DMS53 (cell line): ENCODE measurements around the gene DPH7.
"Not testable (repeated sequence)": the region's sequence is repeated elsewhere in the genome, so short reads cannot be mapped to it uniquely, and the experiment has no call there.

Experiments
- DNase-seq: peaks from one replicate; lab custom pipeline; 2025; lab: John Stamatoyannopoulos, UW

Gene DPH7

DNA sequence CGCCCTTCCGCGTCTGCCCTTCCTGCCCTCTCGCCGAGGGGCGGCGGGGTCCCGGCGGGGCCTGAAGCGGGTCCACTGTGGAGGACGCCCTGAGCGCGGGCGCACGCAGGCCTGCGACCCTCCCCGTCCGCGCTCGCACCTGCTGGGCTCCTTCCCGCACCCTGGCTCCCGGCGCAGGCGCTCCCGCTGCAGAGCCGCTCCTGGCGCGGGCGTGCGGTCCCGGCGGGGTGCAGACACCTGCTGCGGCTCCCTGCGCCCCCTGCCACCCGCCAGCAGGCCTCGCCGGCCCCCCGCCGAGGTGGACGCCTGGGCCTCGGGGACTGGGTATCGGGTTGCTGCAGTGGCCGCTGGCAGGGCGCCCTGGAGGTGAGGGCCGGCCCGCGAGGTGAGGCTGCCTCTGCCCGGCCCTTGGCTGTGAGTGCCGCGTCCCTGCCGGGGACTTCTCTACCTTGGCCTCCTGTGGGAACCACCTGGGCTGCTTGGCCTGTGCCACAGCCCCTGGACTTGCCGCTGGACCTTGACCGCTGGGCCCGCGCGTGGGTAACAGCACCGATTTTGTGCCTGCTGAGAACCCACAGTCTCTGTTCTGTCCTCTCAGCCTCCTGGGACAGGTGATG lies 27.4 kb upstream of the DPH7 start:
- peak; percentile 75 for DNase-seq

- DNase-seq: peak; percentile 98
Measured at GRCh38 chr9:137605121-137606004, 26.6 kb upstream of the DPH7 start, which contains the start of gene ARRDC1. Gene ARRDC1, plus strand, starts transcription at chr9:137605686. Its CDS starts 32 bp downstream, at chr9:137605718.

- DNase-seq: peak; percentile 46
Measured at GRCh38 chr9:137604345-137605086, 25.8 kb upstream of the DPH7 start.

DNA sequence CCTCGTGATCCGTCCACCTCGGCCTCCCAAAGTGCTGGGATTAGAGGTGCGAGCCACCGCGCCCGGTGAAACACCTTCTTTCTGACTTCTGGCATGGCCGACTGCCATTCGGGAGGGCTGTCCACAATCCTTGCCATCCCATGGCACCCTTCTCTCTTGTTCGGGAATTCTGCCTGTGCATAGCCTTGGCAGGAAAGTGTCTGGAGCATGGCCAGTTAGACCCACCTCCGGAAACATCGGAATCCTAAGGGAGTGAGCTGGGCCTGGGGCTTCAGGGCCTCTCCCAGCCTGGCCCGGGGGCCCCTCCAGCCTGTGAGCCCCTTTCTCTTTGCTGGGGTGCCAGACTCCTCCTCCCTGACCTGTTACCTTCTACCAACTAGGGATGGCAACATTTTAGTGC lies 25.2 kb upstream of the DPH7 start:
- DNase-seq: no peak

- peak; percentile 42 for DNase-seq
Measured at GRCh38 chr9:137602661-137603060, 23.9 kb upstream of the DPH7 start.

DNA sequence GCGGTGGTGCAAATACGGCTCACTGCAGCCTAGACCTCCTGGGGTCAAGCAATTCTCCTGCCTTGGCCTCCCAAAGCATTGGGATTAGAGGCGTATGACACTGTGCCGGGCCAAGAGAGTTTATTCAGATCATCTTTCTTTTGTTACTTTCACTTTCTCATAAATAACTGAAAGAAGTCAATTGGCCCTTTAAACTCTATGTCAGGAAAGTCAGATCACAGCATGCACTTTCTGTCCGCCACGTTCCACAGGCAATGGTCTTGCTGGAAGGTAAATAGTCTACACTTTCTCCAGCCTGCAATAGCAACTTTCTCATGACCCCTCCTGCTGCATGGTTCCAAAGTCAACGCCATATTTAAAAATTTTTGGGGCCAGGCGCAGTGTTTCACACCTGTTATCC lies 20.2 kb upstream of the DPH7 start:
- DNase-seq: no peak

- not testable (repeated sequence) for DNase-seq
Measured at GRCh38 chr9:137596577-137596976, 17.9 kb upstream of the DPH7 start.

GRCh38 chr9:137593176-137593575 lies 14.5 kb upstream of the DPH7 start:
- DNase-seq: no peak

DNA sequence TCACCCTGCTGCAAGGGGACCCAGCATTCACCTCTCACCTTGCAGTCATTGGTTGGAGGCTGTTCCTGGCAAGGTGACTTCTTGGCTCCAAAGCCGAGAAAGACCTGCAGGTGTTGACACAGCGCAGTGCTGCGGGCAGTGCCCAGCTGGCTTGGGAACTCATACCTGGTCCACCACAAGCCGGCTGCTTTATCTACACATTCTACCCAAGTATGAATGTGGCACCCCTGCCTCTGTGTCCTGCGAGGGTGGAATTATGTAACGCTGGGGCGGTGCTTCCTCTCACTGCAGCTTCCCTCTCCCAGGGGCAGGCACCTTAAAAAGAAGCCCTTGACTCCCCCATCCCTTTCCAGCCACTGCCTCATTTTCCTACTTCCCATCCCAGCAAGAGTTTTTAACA lies 14.0 kb upstream of the DPH7 start:
- no peak for DNase-seq

GRCh38 chr9:137590469-137591383 lies 12.0 kb upstream of the DPH7 start, which contains the start of gene ZMYND19:
Gene ZMYND19, minus strand, starts transcription at chr9:137590512. Its CDS starts 249 bp downstream, at chr9:137590263.
- DNase-seq: peak; percentile 96

- peak; percentile 75 for DNase-seq
Measured at GRCh38 chr9:137590123-137590468, 11.4 kb upstream of the DPH7 start.

- peak; percentile 52 for DNase-seq
Measured at GRCh38 chr9:137589441-137590122, 10.9 kb upstream of the DPH7 start.

GRCh38 chr9:137588891-137589290 lies 10.2 kb upstream of the DPH7 start:
- DNase-seq: no peak

DNA sequence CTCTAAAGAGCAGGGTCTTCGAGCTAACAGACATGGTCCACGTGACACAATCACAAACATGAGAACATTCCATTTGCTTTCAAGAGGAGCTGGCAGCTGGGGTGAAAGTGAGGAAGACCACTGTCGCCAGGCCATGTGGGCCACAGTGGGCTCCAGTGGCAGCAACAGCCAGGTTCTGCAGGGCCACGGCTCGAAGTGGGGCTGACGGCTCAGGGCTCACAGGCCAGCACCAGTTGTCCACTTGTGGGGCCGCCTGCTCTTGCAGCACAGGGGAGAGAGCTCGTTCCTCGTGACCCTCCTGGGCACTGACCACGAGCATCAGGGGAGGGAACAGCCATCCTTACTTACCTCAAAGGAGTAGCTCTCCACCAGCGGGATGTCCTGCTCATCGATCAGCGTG lies 9.6 kb upstream of the DPH7 start:
- DNase-seq: no peak

GRCh38 chr9:137586854-137587253 lies 8.1 kb upstream of the DPH7 start:
- DNase-seq: no peak

- DNase-seq: no peak
Measured at GRCh38 chr9:137583957-137584356, 5.2 kb upstream of the DPH7 start.

- no peak for DNase-seq
Measured at GRCh38 chr9:137583347-137583746, 4.6 kb upstream of the DPH7 start.

DNA sequence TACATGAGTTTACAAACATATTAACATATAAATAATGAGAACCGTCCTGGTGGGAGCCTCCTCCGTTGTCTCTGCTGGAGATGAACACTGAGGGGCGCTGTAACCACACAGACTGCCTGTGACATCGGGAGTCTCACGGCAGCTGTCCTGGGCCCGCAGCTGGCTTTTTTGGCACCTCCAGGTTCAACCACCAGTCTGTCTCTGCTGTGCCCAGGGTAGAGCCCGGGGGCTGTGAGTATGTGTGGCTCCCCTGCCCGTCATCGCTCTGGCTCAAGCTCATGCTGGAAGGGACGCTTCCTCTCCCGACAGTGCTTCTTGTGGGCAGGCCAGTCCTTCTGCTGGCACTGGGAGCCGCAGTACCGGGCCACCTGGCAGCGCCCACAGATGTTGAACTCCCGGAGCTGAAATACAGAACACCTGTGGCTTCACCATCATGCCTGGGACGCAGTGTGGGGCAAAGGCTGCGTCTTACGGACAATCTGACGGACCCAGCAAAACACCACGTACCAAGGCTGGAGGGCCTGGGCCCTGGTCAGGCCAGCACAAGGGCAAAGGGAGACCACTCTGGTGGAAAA lies 3.6 kb upstream of the DPH7 start:
- DNase-seq: peak; percentile 66

DNA sequence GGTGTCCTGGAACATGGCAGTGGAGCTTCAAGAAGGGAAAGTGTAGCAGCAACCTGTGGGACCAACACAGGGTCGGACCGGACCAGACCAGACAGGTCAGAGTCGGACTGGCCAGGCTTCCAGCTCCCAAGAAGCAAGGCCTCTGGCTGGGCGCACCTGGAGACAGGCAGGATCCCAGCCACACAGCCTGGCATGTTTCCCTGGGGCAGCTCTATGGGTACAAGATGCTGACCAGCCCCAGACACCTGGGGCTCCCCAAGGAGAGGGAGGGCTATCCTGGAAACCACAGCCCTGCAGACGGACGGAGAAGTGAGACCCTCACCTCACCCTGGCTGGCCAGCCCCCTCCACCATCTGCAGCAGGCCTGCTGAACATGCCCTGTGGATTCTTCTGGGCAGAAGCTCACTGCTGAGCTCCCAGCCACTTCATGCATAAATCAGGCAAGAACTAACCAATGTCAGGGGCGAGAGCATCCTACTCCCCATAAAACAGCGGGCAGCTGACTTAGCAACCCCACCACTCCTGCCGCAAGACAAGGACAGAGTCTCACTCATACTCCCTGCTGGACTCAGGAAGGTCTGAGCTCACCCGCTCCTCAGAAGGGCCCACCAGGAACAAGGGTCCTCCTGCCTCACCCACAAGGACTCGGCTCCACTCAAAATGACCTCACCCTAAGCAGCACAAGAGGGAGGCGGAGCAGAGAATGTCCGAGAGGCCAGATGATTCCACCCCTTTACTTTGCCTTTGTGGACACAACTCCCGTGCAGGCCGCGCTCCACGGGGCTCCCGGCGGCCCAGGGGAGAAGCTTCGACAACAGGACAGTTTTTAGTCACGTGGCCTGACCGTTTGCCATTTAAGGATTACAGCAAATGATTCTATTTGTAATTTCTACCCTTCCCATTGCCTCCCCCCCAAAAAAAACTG lies 2.9 kb upstream of the DPH7 start:
- peak; percentile 35 for DNase-seq

- no peak for DNase-seq
Measured at GRCh38 chr9:137580954-137581322, 2.2 kb upstream of the DPH7 start.
